ENCODE results near the gene ABCB8. TPM values are rescaled to one million over a fixed set of nuclear protein-coding genes. Genes with fewer than 3 reads are reported as not detected.

The ABCB8 gene
- total RNA-seq, 1 donor from 2014 or later: 36.2 TPM

- Mint-ChIP-seq H3K4me1 (ENCODE audit: low read depth) (peaks cover 5% of the 10 kb centered on the region), H3K36me3 (ENCODE audit: insufficient read depth) (no peaks in the 10 kb centered on the region), H3K9me3 (ENCODE audit: low read depth) (no peaks in the 10 kb centered on the region), H3K27me3 (peaks cover 87% of the 10 kb centered on the region), H3K27ac (no peak overlapping the region), H3K4me3 (ENCODE audit: low read depth) (peak overlapping the region; percentile 57)
- TF ChIP-seq CTCF (IDR thresholded peaks at IDR 0.05; ENCODE audit: unreplicated experiment): no peak
- DNase-seq (ENCODE audit: low spot score, unreplicated experiment): no peak
Observed at GRCh38 chr7:151018421-151019129, 9.7 kb upstream of the ABCB8 start.

- H3K4me3 Mint-ChIP-seq (ENCODE audit: low read depth): no peak overlapping the region
- H3K27me3 Mint-ChIP-seq: peaks cover 82% of the 10 kb centered on the region
- no peaks in the 10 kb centered on the region for H3K9me3 Mint-ChIP-seq (ENCODE audit: low read depth)
- no peak for TF ChIP-seq CTCF (IDR thresholded peaks at IDR 0.05; ENCODE audit: unreplicated experiment)
- no peak for DNase-seq (ENCODE audit: low spot score, unreplicated experiment)
- peaks cover 5% of the 10 kb centered on the region for H3K4me1 Mint-ChIP-seq (ENCODE audit: low read depth)
- no peaks in the 10 kb centered on the region for H3K36me3 Mint-ChIP-seq (ENCODE audit: insufficient read depth)
- peak overlapping the region; percentile 56 for H3K27ac Mint-ChIP-seq
Observed at GRCh38 chr7:151019130-151019447, 9.2 kb upstream of the ABCB8 start.

- Mint-ChIP-seq H3K27me3 (peaks cover 77% of the 10 kb centered on the region), H3K4me3 (ENCODE audit: low read depth) (no peak overlapping the region), H3K27ac (no peak overlapping the region), H3K9me3 (ENCODE audit: low read depth) (no peaks in the 10 kb centered on the region), H3K36me3 (ENCODE audit: insufficient read depth) (no peaks in the 10 kb centered on the region), H3K4me1 (ENCODE audit: low read depth) (peaks cover 4% of the 10 kb centered on the region)
- DNase-seq (ENCODE audit: low spot score, unreplicated experiment): no peak
- TF ChIP-seq CTCF (IDR thresholded peaks at IDR 0.05; ENCODE audit: unreplicated experiment): no peak
Observed at GRCh38 chr7:151020231-151020630, 8.0 kb upstream of the ABCB8 start.

GRCh38 chr7:151023232-151023631 is 5.0 kb upstream of the ABCB8 start:
- no peak overlapping the region for H3K4me3 Mint-ChIP-seq (ENCODE audit: low read depth)
- H3K9me3 Mint-ChIP-seq (ENCODE audit: low read depth): no peaks in the 10 kb centered on the region
- no peaks in the 10 kb centered on the region for H3K36me3 Mint-ChIP-seq (ENCODE audit: insufficient read depth)
- H3K27ac Mint-ChIP-seq: no peak overlapping the region
- DNase-seq (ENCODE audit: low spot score, unreplicated experiment): no peak
- no peak for TF ChIP-seq CTCF (IDR thresholded peaks at IDR 0.05; ENCODE audit: unreplicated experiment)
- peaks cover 17% of the 10 kb centered on the region for H3K4me1 Mint-ChIP-seq (ENCODE audit: low read depth)
- H3K27me3 Mint-ChIP-seq: peaks cover 59% of the 10 kb centered on the region

- Mint-ChIP-seq H3K27me3 (peaks cover 48% of the 10 kb centered on the region), H3K36me3 (ENCODE audit: insufficient read depth) (no peaks in the 10 kb centered on the region), H3K4me1 (ENCODE audit: low read depth) (peaks cover 19% of the 10 kb centered on the region), H3K27ac (no peak within 1 kb of the TSS), H3K4me3 (ENCODE audit: low read depth) (no peak within 1 kb of the TSS), H3K9me3 (ENCODE audit: low read depth) (no peaks in the 10 kb centered on the region)
- TF ChIP-seq CTCF (IDR thresholded peaks at IDR 0.05; ENCODE audit: unreplicated experiment): no peak
- no peak for DNase-seq (ENCODE audit: low spot score, unreplicated experiment)
Observed at GRCh38 chr7:151024435-151025056, 3.7 kb upstream of the ABCB8 start, which contains the start of gene ATG9B. Gene ATG9B (minus strand): TSS chr7:151024494. CDS start chr7:151024423, 71 bp downstream.
